ENCODE data around the gene ALB. TPM values are rescaled to one million over a fixed set of nuclear protein-coding genes. Genes with fewer than 3 reads are reported as not detected.

Gene ALB
- total RNA-seq, 1 donor from 2014 or later: 0.64 TPM

GRCh38 chr4:73396993-73397972, 6.8 kb upstream of the ALB start:
- Mint-ChIP-seq H3K27ac (ENCODE audit: unreplicated experiment) (no peak overlapping the region), H3K4me3 (ENCODE audit: unreplicated experiment) (no peak overlapping the region), H3K9me3 (ENCODE audit: unreplicated experiment) (no peaks in the 10 kb centered on the region), H3K27me3 (ENCODE audit: unreplicated experiment) (no peaks in the 10 kb centered on the region), H3K4me1 (ENCODE audit: unreplicated experiment) (no peaks in the 10 kb centered on the region), H3K36me3 (ENCODE audit: low read depth, unreplicated experiment) (no peaks in the 10 kb centered on the region)
- no peak for DNase-seq (ENCODE audit: low spot score)
- TF ChIP-seq CTCF (IDR thresholded peaks at IDR 0.05; ENCODE audit: unreplicated experiment): no peak

- TF ChIP-seq CTCF (IDR thresholded peaks at IDR 0.05; ENCODE audit: unreplicated experiment): no peak
- no peak overlapping the region for H3K4me3 Mint-ChIP-seq (ENCODE audit: unreplicated experiment)
- no peak overlapping the region for H3K27ac Mint-ChIP-seq (ENCODE audit: unreplicated experiment)
- DNase-seq (ENCODE audit: low spot score): no peak
- H3K4me1 Mint-ChIP-seq (ENCODE audit: unreplicated experiment): no peaks in the 10 kb centered on the region
- H3K9me3 Mint-ChIP-seq (ENCODE audit: unreplicated experiment): no peaks in the 10 kb centered on the region
- H3K27me3 Mint-ChIP-seq (ENCODE audit: unreplicated experiment): no peaks in the 10 kb centered on the region
- no peaks in the 10 kb centered on the region for H3K36me3 Mint-ChIP-seq (ENCODE audit: low read depth, unreplicated experiment)
Measured at GRCh38 chr4:73401412-73401811, 2.7 kb upstream of the ALB start.

- no peak for TF ChIP-seq CTCF (IDR thresholded peaks at IDR 0.05; ENCODE audit: unreplicated experiment)
- H3K4me3 Mint-ChIP-seq (ENCODE audit: unreplicated experiment): no peak overlapping the region
- H3K4me1 Mint-ChIP-seq (ENCODE audit: unreplicated experiment): no peaks in the 10 kb centered on the region
- no peaks in the 10 kb centered on the region for H3K9me3 Mint-ChIP-seq (ENCODE audit: unreplicated experiment)
- no peak for DNase-seq (ENCODE audit: low spot score)
- H3K36me3 Mint-ChIP-seq (ENCODE audit: low read depth, unreplicated experiment): no peaks in the 10 kb centered on the region
- no peak overlapping the region for H3K27ac Mint-ChIP-seq (ENCODE audit: unreplicated experiment)
- no peaks in the 10 kb centered on the region for H3K27me3 Mint-ChIP-seq (ENCODE audit: unreplicated experiment)
Measured at GRCh38 chr4:73404457-73404856, 370 bp downstream of the ALB start.

GRCh38 chr4:73405138-73405537, 1.1 kb downstream of the ALB start:
- no peak for DNase-seq (ENCODE audit: low spot score)
- Mint-ChIP-seq H3K4me3 (ENCODE audit: unreplicated experiment) (no peak overlapping the region), H3K27ac (ENCODE audit: unreplicated experiment) (no peak overlapping the region), H3K27me3 (ENCODE audit: unreplicated experiment) (no peaks in the 10 kb centered on the region), H3K4me1 (ENCODE audit: unreplicated experiment) (no peaks in the 10 kb centered on the region), H3K9me3 (ENCODE audit: unreplicated experiment) (no peaks in the 10 kb centered on the region), H3K36me3 (ENCODE audit: low read depth, unreplicated experiment) (no peaks in the 10 kb centered on the region)
- TF ChIP-seq CTCF (IDR thresholded peaks at IDR 0.05; ENCODE audit: unreplicated experiment): no peak

- Mint-ChIP-seq H3K36me3 (ENCODE audit: low read depth, unreplicated experiment) (no peaks in the 10 kb centered on the region), H3K9me3 (ENCODE audit: unreplicated experiment) (no peaks in the 10 kb centered on the region), H3K4me3 (ENCODE audit: unreplicated experiment) (no peak overlapping the region), H3K27me3 (ENCODE audit: unreplicated experiment) (no peaks in the 10 kb centered on the region), H3K4me1 (ENCODE audit: unreplicated experiment) (no peaks in the 10 kb centered on the region), H3K27ac (ENCODE audit: unreplicated experiment) (no peak overlapping the region)
- DNase-seq (ENCODE audit: low spot score): no peak
- no peak for TF ChIP-seq CTCF (IDR thresholded peaks at IDR 0.05; ENCODE audit: unreplicated experiment)
Measured at GRCh38 chr4:73406548-73406875, 2.4 kb downstream of the ALB start.
